KMS-11 (cell line): ENCODE results near the gene FCRLB.

Source experiments
- H2AFZ ChIP-seq: fragments of 200-600 bp; sonication (generic); 2 replicates; pipeline ENCODE4 v1.6.1; 2016; ENCODE audit warnings: antibody characterized with exemption, mixed run types, low read depth
- H3K27ac ChIP-seq: fragments of 200-600 bp; sonication (generic); 2 replicates; pipeline ENCODE4 v1.6.1; 2016; ENCODE audit warnings: mild to moderate bottlenecking, mixed run types
- H3K27me3 ChIP-seq: fragments of 200-600 bp; sonication (generic); 2 replicates; pipeline ENCODE4 v1.6.1; 2017; ENCODE audit warnings: mild to moderate bottlenecking, low read depth, mixed run types, moderate library complexity; ENCODE audit not compliant: insufficient read depth
- H3K36me3 ChIP-seq: fragments of 200-600 bp; sonication (generic); 2 replicates; pipeline ENCODE4 v1.6.1; 2017; ENCODE audit warnings: mild to moderate bottlenecking, mixed run types; ENCODE audit not compliant: insufficient read depth
- H3K4me1 ChIP-seq: fragments of 200-600 bp; sonication (generic); 2 replicates; pipeline ENCODE4 v1.6.1; 2016; ENCODE audit warnings: mild to moderate bottlenecking, low read depth, mixed run types; ENCODE audit not compliant: poor library complexity, severe bottlenecking
- H3K4me2 ChIP-seq: fragments of 200-600 bp; sonication (generic); 2 replicates; pipeline ENCODE4 v1.7.0; 2016; ENCODE audit warnings: mild to moderate bottlenecking, mixed run types
- H3K4me3 ChIP-seq: fragments of 200-600 bp; sonication (generic); IDR thresholded peaks from 2 replicates; pipeline ENCODE4 v1.6.1; 2017; ENCODE audit warnings: low read depth, low read length, mixed read lengths; ENCODE audit not compliant: insufficient read depth
- H3K79me2 ChIP-seq: fragments of 200-600 bp; sonication (generic); 2 replicates; pipeline ENCODE4 v1.6.1; 2016; ENCODE audit warnings: low read depth, mixed run types; ENCODE audit not compliant: insufficient read depth
- H3K9ac ChIP-seq: fragments of 200-600 bp; sonication (generic); 2 replicates; pipeline ENCODE4 v1.6.1; 2016; ENCODE audit warnings: mild to moderate bottlenecking, mixed run types
- H4K20me1 ChIP-seq: fragments of 200-600 bp; sonication (generic); 2 replicates; pipeline ENCODE4 v1.6.1; 2016; ENCODE audit warnings: mild to moderate bottlenecking, mixed run types; ENCODE audit not compliant: insufficient read depth
- CTCF ChIP-seq: fragments of 200-600 bp; sonication (generic); conservative IDR thresholded peaks from 2 replicates; pipeline ENCODE4 v1.6.1; 2017; ENCODE audit warnings: low read depth, mild to moderate bottlenecking, antibody characterized with exemption, low read length, moderate library complexity, mixed read lengths

FCRLB gene

GRCh38 chr1:161710560-161710959 lies 10.8 kb upstream of the FCRLB start:
- Histone ChIP-seq H3K4me2 (no peak overlapping the region), H3K27me3 (no peaks in the 10 kb centered on the region), H3K79me2 (no peaks in the 10 kb centered on the region), H3K4me1 (peaks cover 13% of the 10 kb centered on the region), H3K9ac (no peak overlapping the region), H3K36me3 (no peaks in the 10 kb centered on the region), H4K20me1 (no peaks in the 10 kb centered on the region), H3K4me3 (no peak overlapping the region), H2AFZ (no peak overlapping the region), H3K27ac (no peak overlapping the region)
- no peak for TF ChIP-seq CTCF

GRCh38 chr1:161718559-161719324 lies 2.6 kb upstream of the FCRLB start:
- no peaks in the 10 kb centered on the region for H3K36me3 ChIP-seq
- no peaks in the 10 kb centered on the region for H3K27me3 ChIP-seq
- no peaks in the 10 kb centered on the region for H3K4me1 ChIP-seq
- no peak overlapping the region for H2AFZ ChIP-seq
- H3K4me3 ChIP-seq: no peak overlapping the region
- no peak overlapping the region for H3K9ac ChIP-seq
- no peak for TF ChIP-seq CTCF
- H4K20me1 ChIP-seq: no peaks in the 10 kb centered on the region
- H3K27ac ChIP-seq: no peak overlapping the region
- no peaks in the 10 kb centered on the region for H3K79me2 ChIP-seq
- H3K4me2 ChIP-seq: no peak overlapping the region

- Histone ChIP-seq H2AFZ (no peak overlapping the region), H3K36me3 (no peaks in the 10 kb centered on the region), H3K4me1 (no peaks in the 10 kb centered on the region), H3K4me3 (no peak overlapping the region), H3K79me2 (no peaks in the 10 kb centered on the region), H3K9ac (no peak overlapping the region), H3K4me2 (no peak overlapping the region), H4K20me1 (no peaks in the 10 kb centered on the region), H3K27ac (no peak overlapping the region), H3K27me3 (no peaks in the 10 kb centered on the region)
- TF ChIP-seq CTCF: no peak
Measured at GRCh38 chr1:161719325-161719611, 2.1 kb upstream of the FCRLB start.

- Histone ChIP-seq H3K4me3 (no peak overlapping the region), H3K79me2 (no peaks in the 10 kb centered on the region), H3K27me3 (no peaks in the 10 kb centered on the region), H3K9ac (no peak overlapping the region), H3K4me2 (no peak overlapping the region), H3K4me1 (peaks cover 9% of the 10 kb centered on the region), H4K20me1 (no peaks in the 10 kb centered on the region), H3K27ac (no peak overlapping the region), H3K36me3 (no peaks in the 10 kb centered on the region), H2AFZ (no peak overlapping the region)
- no peak for TF ChIP-seq CTCF
Measured at GRCh38 chr1:161720422-161720821, 922 bp upstream of the FCRLB start.
